ENCODE measurements around the gene POLR1H.

The POLR1H gene

DNA sequence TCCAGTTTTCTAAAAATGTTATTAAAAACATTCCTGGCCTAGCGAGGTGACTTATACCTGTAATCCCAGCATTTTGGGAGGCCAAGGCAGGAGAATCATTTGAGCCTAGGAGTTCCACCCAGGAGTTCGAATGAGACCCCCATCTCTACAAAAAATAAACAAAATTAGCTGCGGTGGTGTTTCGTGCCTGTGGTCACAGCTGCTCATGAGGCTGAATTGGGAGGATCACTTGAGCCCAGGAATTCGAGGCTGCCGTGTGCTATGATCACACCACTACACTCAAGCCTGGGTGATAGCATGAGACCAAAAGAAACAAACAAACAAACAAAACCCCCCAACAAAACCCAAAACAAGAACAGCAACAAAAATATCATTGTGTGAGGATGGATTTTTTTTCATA, 19.8 kb upstream of the POLR1H start:
- TF ChIP-seq, protein P1, sequence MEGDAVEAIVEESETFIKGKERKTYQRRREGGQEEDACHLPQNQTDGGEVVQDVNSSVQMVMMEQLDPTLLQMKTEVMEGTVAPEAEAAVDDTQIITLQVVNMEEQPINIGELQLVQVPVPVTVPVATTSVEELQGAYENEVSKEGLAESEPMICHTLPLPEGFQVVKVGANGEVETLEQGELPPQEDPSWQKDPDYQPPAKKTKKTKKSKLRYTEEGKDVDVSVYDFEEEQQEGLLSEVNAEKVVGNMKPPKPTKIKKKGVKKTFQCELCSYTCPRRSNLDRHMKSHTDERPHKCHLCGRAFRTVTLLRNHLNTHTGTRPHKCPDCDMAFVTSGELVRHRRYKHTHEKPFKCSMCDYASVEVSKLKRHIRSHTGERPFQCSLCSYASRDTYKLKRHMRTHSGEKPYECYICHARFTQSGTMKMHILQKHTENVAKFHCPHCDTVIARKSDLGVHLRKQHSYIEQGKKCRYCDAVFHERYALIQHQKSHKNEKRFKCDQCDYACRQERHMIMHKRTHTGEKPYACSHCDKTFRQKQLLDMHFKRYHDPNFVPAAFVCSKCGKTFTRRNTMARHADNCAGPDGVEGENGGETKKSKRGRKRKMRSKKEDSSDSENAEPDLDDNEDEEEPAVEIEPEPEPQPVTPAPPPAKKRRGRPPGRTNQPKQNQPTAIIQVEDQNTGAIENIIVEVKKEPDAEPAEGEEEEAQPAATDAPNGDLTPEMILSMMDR (IDR thresholded peaks at IDR 0.05; ENCODE audit: unreplicated experiment in 3 of 3): no peak
- H3K36me3 Mint-ChIP-seq (ENCODE audit: low read depth): no peaks in the 10 kb centered on the region
- no peak overlapping the region for H3K27ac Mint-ChIP-seq
- no peaks in the 10 kb centered on the region for H3K9me3 Mint-ChIP-seq
- H3K27me3 Mint-ChIP-seq (ENCODE audit: low read depth): no peaks in the 10 kb centered on the region
- peaks cover 15% of the 10 kb centered on the region for H3K4me1 Mint-ChIP-seq
- no peak overlapping the region for H3K4me3 Mint-ChIP-seq

DNA sequence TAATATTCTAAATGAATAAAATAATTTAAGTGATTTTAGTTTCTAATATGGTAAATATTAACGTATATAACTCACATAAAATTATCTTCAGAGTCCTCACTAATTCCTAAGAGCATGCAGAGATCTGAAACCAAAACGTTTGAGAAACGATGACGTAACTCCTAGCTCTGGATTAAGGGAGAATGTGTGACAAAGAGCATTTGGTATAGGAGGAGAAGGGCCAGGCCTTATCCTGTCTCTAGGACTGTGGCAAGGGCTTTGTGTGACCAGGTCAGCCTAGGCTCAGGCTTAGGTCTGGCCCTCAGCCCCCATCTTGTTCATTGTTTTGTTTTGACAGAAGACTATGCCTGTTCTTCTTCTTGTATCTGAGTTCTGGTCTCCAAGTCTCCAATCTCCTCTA, 19.2 kb upstream of the POLR1H start:
- no peak overlapping the region for H3K27ac Mint-ChIP-seq

DNA sequence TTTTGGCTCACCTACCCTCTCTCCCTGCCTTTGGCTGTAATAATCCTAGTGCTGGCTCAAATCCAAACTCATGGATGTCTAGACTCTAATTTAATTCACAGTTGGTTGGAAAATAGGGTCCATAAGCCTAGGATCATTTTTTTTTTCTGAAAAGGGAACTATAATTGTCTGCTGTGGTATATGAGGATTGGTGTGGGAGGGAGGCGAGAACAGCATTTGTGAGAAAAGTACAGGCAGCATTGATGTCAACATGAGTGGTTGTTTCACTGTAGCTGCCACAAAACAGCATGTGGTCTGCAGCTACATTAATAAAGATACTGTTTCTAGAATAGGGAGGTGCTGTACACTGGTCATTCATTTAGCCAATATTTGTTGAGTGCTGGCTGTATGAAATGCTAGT, 18.6 kb upstream of the POLR1H start:
- no peak overlapping the region for H3K4me3 Mint-ChIP-seq
- no peak overlapping the region for H3K27ac Mint-ChIP-seq

More for the DNA sequence above, 19.2 kb upstream of the POLR1H start:
- Mint-ChIP-seq H3K9me3 (no peaks in the 10 kb centered on the region), H3K27me3 (ENCODE audit: low read depth) (no peaks in the 10 kb centered on the region), H3K4me3 (no peak overlapping the region), H3K36me3 (ENCODE audit: low read depth) (no peaks in the 10 kb centered on the region), H3K4me1 (peaks cover 15% of the 10 kb centered on the region)
- TF ChIP-seq, protein P1 (IDR thresholded peaks at IDR 0.05; ENCODE audit: unreplicated experiment in 3 of 3): no peak

DNA sequence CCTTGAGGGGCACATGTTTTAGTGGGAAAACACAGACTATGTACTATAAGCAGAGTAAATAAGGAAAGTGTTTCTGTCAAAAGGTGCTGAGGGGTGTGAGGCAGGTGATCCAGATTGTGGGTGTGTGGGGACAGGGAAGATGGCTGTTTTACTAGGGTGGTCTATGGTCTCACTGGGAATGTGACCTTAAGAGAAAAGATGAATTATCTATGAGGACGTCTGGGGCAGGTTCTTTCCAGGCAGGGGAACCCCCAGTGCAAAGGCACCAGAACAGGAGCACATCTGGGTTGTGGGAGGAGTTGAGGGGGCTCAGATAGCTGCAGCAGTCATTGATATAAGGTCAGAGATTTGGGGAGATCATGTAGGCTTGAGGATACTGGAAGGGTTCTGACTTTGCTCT, 18.2 kb upstream of the POLR1H start:
- Mint-ChIP-seq H3K27me3 (ENCODE audit: low read depth) (no peaks in the 10 kb centered on the region), H3K4me1 (peaks cover 15% of the 10 kb centered on the region), H3K9me3 (no peaks in the 10 kb centered on the region), H3K27ac (no peak overlapping the region), H3K4me3 (no peak overlapping the region), H3K36me3 (ENCODE audit: low read depth) (no peaks in the 10 kb centered on the region)
- TF ChIP-seq, protein P1 (IDR thresholded peaks at IDR 0.05; ENCODE audit: unreplicated experiment in 3 of 3): no peak

More for the DNA sequence above, 18.6 kb upstream of the POLR1H start:
- H3K4me1 Mint-ChIP-seq: peaks cover 15% of the 10 kb centered on the region
- no peaks in the 10 kb centered on the region for H3K9me3 Mint-ChIP-seq
- TF ChIP-seq, protein P1 (IDR thresholded peaks at IDR 0.05; ENCODE audit: unreplicated experiment in 3 of 3): no peak
- H3K36me3 Mint-ChIP-seq (ENCODE audit: low read depth): no peaks in the 10 kb centered on the region
- H3K27me3 Mint-ChIP-seq (ENCODE audit: low read depth): no peaks in the 10 kb centered on the region

DNA sequence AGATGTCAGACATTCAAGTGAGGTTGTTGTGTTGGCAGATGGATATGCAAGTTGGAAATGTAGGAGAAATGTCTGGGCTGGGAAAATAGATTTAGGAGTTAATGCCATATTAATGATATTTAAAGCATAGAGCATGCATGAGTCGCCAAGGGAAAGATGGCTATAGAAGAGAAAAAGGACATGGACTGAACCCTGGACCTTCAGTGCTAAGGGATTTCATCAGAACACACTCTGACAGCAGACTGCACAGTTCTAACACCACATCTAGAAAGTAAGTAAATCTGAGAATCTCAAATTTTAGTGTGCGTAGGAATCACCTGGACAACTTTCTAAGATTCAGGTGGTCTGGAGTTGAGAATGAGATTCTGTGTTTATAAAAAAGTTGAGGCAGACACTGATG, 17.3 kb upstream of the POLR1H start:
- Mint-ChIP-seq H3K27me3 (ENCODE audit: low read depth) (no peaks in the 10 kb centered on the region), H3K36me3 (ENCODE audit: low read depth) (no peaks in the 10 kb centered on the region), H3K27ac (no peak overlapping the region), H3K4me1 (peaks cover 15% of the 10 kb centered on the region), H3K4me3 (no peak overlapping the region), H3K9me3 (no peaks in the 10 kb centered on the region)
- TF ChIP-seq, protein P1 (IDR thresholded peaks at IDR 0.05; ENCODE audit: unreplicated experiment in 3 of 3): no peak

DNA sequence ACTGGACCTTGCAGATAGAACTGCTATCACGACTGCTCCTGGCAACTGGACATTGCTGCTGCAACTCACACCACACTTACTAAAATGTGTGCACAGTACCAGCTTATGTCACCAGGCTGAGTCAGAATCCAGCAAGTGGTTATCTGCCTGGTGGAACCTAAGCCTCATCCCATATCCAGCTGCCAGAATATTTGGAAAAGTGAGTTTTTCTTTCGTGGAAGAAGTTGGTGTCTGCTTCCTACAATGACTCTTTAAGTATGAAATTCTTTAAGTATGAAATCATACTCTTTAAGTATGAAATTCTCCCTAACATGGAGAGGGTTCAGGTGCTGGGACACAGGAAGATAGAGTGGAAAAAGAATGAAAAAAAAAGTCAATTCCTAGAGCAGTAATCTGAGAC, 16.4 kb upstream of the POLR1H start:
- H3K4me3 Mint-ChIP-seq: no peak overlapping the region
- H3K4me1 Mint-ChIP-seq: peaks cover 15% of the 10 kb centered on the region
- TF ChIP-seq, protein P1 (IDR thresholded peaks at IDR 0.05; ENCODE audit: unreplicated experiment in 3 of 3): no peak
- H3K27me3 Mint-ChIP-seq (ENCODE audit: low read depth): no peaks in the 10 kb centered on the region
- H3K36me3 Mint-ChIP-seq (ENCODE audit: low read depth): no peaks in the 10 kb centered on the region
- H3K9me3 Mint-ChIP-seq: no peaks in the 10 kb centered on the region
- no peak overlapping the region for H3K27ac Mint-ChIP-seq

All from nephron (organoid).